Vagina (tissue), 2 donors: ENCODE data around the gene LRRC3B. TPM values are rescaled to one million over a fixed set of nuclear protein-coding genes. Genes with fewer than 3 reads are reported as not detected.

Experiments
- DNase-seq, 2 donors: peaks; one replicate each; pipeline ENCODE4 v3.0.0-alpha.2; 2017; ENCODE audit errors: extremely low spot score in 2 of 2
- H3K27ac ChIP-seq: fragments of 200-600 bp; sonication (generic); one replicate; pipeline ENCODE4 v1.5.1; 2019
- H3K27me3 ChIP-seq: fragments of 200-600 bp; sonication (generic); one replicate; pipeline ENCODE4 v1.5.1; 2019
- H3K36me3 ChIP-seq, 2 donors: fragments of 200-600 bp; sonication (generic); one replicate each; pipeline ENCODE4 v1.5.1; 2017 to 2019
- H3K4me1 ChIP-seq: fragments of 200-600 bp; sonication (generic); one replicate; pipeline ENCODE4 v1.5.1; 2019
- H3K4me3 ChIP-seq, 2 donors: fragments of 200-600 bp; sonication (generic); 1 replicate in 1 of 2; 2 replicates in 1 of 2; pipeline ENCODE4 v1.5.1; 2016 to 2019
- H3K9me3 ChIP-seq: fragments of 200-600 bp; sonication (generic); one replicate; pipeline ENCODE4 v1.5.1; 2019
- POLR2A ChIP-seq, 2 donors: fragments of 450-650 bp; IDR thresholded peaks; one replicate each; pipeline ENCODE4 v1.6.1; 2017; ENCODE audit warnings: antibody characterized with exemption in 2 of 2, mild to moderate bottlenecking in 2 of 2, moderate library complexity in 2 of 2
- POLR2AphosphoS5 ChIP-seq, 2 donors: sonication (generic); formaldehyde crosslinking; IDR thresholded peaks; one replicate each; pipeline ENCODE4 v1.9.0; 2017; ENCODE audit warnings: antibody characterized with exemption in 2 of 2, mild to moderate bottlenecking in 2 of 2, low read depth in 1 of 2; ENCODE audit not compliant: insufficient read depth in 1 of 2
- intact Hi-C: fragments of 100-400 bp; cut with DNase I; formaldehyde crosslinking; loops from one replicate; pipeline ENCODE4 v1.15.1; 2023
- total RNA-seq: library from RNA; depleted of rRNA; stranded (reverse); fragments of >200 nt; gene quantifications from one replicate; pipeline ENCODE4 v1.2.3, GENCODE V29; 2016
- TF ChIP-seq, protein P1 (sequence below), 3 experiments: fragments of 450-650 bp in 2 of 3; fragments of 200-600 bp in 1 of 3; sonication (generic) in 1 of 3; IDR thresholded peaks; one replicate each; pipeline ENCODE4 v1.5.1; 2017 to 2019; ENCODE audit warnings: antibody characterized with exemption in 3 of 3, mild to moderate bottlenecking in 2 of 3, moderate library complexity in 2 of 3

LRRC3B gene
- total RNA-seq, 1 donor from 2014 or later: 0.74 TPM

DNA sequence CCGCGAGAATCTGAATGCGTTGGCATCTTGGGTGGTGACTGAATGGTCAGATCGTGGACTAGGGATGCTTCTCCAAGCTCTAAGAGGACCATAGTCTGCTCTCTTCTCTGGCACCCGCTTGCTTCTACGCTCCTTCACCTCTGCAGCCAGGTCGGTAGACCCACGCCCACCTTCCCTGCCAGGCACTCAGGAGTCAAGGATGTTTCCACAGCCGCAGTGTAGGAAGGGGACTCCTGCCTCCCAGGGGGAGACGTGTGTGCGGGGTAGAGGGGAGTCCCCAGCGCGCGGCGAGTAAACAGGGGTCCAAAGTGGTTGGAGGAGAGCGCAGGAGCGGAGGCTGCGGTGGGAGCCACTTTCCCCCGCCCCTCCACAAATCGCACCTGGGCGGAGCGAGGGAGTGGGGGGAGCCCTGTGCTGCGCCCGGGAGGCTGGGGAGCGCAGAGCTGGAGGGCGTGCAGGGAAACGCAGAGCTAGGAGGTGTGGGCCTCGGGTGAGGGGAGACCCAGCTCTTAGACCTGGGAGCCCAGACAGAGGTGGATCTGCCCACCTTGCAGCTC, 1.7 kb downstream of the LRRC3B start:
- DNase-seq: no peak
- intact Hi-C loops: no loop called here
- Histone ChIP-seq H3K4me3 (no peak overlapping the region), H3K36me3 (no peaks in the 10 kb centered on the region), H3K4me1 (peaks cover 8% of the 10 kb centered on the region), H3K9me3 (no peaks in the 10 kb centered on the region), H3K27ac (no peak overlapping the region), H3K27me3 (no peaks in the 10 kb centered on the region)
- no peak for TF ChIP-seq POLR2A (IDR thresholded peaks at IDR 0.05)
- TF ChIP-seq, protein P1, sequence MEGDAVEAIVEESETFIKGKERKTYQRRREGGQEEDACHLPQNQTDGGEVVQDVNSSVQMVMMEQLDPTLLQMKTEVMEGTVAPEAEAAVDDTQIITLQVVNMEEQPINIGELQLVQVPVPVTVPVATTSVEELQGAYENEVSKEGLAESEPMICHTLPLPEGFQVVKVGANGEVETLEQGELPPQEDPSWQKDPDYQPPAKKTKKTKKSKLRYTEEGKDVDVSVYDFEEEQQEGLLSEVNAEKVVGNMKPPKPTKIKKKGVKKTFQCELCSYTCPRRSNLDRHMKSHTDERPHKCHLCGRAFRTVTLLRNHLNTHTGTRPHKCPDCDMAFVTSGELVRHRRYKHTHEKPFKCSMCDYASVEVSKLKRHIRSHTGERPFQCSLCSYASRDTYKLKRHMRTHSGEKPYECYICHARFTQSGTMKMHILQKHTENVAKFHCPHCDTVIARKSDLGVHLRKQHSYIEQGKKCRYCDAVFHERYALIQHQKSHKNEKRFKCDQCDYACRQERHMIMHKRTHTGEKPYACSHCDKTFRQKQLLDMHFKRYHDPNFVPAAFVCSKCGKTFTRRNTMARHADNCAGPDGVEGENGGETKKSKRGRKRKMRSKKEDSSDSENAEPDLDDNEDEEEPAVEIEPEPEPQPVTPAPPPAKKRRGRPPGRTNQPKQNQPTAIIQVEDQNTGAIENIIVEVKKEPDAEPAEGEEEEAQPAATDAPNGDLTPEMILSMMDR (IDR thresholded peaks at IDR 0.05): no peak
- no peak for TF ChIP-seq POLR2AphosphoS5 (IDR thresholded peaks at IDR 0.05; ENCODE audit: insufficient read depth in 1 of 2, low read depth in 1 of 2)

DNA sequence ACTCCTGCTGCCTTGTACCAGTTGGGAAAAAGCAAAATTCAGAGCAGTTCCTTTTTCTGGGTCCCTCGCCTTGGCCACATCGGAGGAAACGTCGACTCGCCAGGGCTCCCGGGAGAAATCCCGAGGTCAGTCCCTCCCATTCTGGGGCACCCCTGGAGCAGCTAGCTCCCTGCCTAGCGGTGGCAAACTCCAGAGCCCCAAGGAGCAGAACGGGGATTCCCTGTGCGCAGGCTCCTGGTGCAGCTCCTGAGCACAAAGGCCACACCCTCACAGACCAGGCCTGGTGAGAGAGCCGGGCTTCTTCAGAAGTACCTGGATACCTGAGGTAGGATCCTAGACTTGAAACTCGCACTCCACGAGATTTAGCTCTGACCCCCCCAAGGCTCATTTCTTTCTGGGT, 2.6 kb downstream of the LRRC3B start:
- Histone ChIP-seq H3K27me3 (no peaks in the 10 kb centered on the region), H3K4me3 (no peak overlapping the region), H3K36me3 (no peaks in the 10 kb centered on the region), H3K4me1 (peaks cover 8% of the 10 kb centered on the region), H3K27ac (no peak overlapping the region), H3K9me3 (no peaks in the 10 kb centered on the region)
- TF ChIP-seq, protein P1 (IDR thresholded peaks at IDR 0.05): no peak
- TF ChIP-seq POLR2A (IDR thresholded peaks at IDR 0.05) (no peak), POLR2AphosphoS5 (IDR thresholded peaks at IDR 0.05; ENCODE audit: insufficient read depth in 1 of 2, low read depth in 1 of 2) (no peak)
- intact Hi-C loops: no loop called here
- no peak for DNase-seq

DNA sequence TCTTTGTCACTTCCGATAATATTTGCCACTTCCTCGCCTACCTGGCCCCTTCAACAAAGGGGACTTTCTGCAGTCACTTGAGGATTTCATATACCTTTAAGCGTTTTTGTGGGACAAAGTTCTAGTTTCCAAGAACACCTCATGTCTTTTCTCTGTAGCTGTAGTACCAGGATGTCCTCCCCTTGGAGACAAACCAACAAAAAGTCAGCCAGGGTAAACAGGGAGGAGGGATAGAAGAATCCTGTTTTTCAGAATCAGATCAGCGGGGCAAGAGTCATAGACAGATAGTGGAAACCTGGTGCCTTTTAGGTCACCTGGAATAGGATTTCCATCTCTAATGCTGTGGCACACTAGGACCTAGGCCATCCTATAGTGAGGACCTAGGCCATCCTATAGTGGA, 4.5 kb downstream of the LRRC3B start:
- TF ChIP-seq POLR2AphosphoS5 (IDR thresholded peaks at IDR 0.05; ENCODE audit: insufficient read depth in 1 of 2, low read depth in 1 of 2) (no peak), POLR2A (IDR thresholded peaks at IDR 0.05) (no peak)
- TF ChIP-seq, protein P1 (IDR thresholded peaks at IDR 0.05): no peak
- no peak for DNase-seq
- Histone ChIP-seq H3K4me3 (no peak overlapping the region), H3K27me3 (no peaks in the 10 kb centered on the region), H3K36me3 (no peaks in the 10 kb centered on the region), H3K4me1 (peaks cover 6% of the 10 kb centered on the region), H3K27ac (no peak overlapping the region), H3K9me3 (no peaks in the 10 kb centered on the region)
- intact Hi-C loops: no loop called here

DNA sequence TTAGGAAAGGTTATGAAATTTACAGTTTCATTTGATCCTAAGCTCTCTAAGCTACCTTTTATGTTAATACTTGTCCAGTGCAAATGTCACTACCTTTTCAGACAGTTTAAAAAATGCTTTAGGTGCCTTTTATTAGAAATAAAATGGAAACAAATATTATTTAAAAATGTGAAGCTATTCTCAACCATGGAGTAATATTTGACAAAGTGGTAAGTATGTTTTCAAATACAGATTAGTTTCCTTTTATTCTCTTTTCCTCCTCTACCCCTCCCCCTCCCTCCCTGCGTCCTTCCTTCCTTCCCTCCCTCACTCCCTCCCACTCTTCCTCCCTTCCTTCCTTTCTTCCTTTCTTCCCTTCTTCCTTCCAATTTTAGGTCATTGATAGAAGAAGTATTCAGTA, 6.3 kb downstream of the LRRC3B start:
- Histone ChIP-seq H3K9me3 (no peaks in the 10 kb centered on the region), H3K27ac (no peak overlapping the region), H3K4me1 (no peaks in the 10 kb centered on the region), H3K27me3 (no peaks in the 10 kb centered on the region), H3K36me3 (no peaks in the 10 kb centered on the region), H3K4me3 (no peak overlapping the region)
- TF ChIP-seq POLR2AphosphoS5 (IDR thresholded peaks at IDR 0.05; ENCODE audit: insufficient read depth in 1 of 2, low read depth in 1 of 2): no peak
- TF ChIP-seq POLR2A (IDR thresholded peaks at IDR 0.05): no peak
- TF ChIP-seq, protein P1 (IDR thresholded peaks at IDR 0.05): no peak
- intact Hi-C loops: no loop called here
- no peak for DNase-seq

DNA sequence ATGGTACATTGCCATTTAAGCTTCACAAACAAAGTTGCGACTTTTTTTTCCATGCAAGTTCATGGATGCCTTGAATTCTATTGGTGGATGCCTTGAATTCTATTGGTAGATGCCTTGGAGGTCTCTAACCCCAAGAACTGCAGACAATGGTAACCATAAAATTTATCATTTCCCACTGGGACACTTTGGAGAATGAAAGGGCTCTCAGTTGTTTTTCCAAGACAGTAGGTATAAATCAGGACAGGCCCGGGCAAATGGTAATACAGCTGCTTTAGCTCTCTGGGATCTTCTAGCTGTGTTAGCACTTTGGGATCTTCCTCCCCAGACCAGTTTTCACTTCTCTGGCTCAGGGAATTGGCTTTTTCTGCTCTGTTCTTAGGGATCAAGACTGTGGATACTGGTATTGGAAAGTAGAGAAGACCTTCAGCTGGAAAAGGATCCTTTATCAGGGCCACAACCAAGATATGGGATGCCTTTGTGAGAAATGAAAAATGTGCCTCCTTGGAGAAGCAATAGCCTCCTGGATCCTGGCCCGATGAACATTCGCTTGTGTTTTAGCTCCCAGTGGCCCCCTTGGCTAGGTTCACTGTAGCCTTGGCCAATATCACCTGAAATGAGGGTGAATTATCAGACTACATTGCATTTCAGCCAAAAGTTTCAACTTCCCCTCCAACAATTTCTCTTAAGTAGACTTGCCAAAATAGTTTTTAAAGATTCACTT, 8.3 kb downstream of the LRRC3B start:
- intact Hi-C loops: no loop called here
- Histone ChIP-seq H3K27me3 (no peaks in the 10 kb centered on the region), H3K4me1 (no peaks in the 10 kb centered on the region), H3K36me3 (no peaks in the 10 kb centered on the region), H3K4me3 (no peak overlapping the region), H3K27ac (no peak overlapping the region), H3K9me3 (no peaks in the 10 kb centered on the region)
- DNase-seq: no peak
- TF ChIP-seq, protein P1 (IDR thresholded peaks at IDR 0.05): no peak
